Pancreas (tissue), 10 donors: ENCODE data around the gene ELP4. TPM values are rescaled to one million over a fixed set of nuclear protein-coding genes. Genes with fewer than 3 reads are reported as not detected.

Experiments
- ATAC-seq, 4 donors: fragments of 200-7000 bp; cut with Tn5 transposase; one replicate each; pipeline versions ENCODE4 v1.8.0 to v1.9.1; 2020; ENCODE audit warnings: mild to moderate bottlenecking in 4 of 4, moderate library complexity in 4 of 4
- DNase-seq, 6 donors: peaks; one replicate each; pipeline ENCODE4 v3.0.0-alpha.2; 2020
- FAIRE-seq: peaks from 2 replicates; lab custom pipeline; 2012; peaks lifted over from hg19 to GRCh38; lab: Jason Lieb, UNC
- H3K27ac ChIP-seq, 4 donors: fragments of 200-600 bp; sonication (generic); 1 replicate in 3 of 4; 2 replicates in 1 of 4; pipeline versions ENCODE4 v1.5.0 to v1.8.0; 2020
- H3K27me3 ChIP-seq, 4 donors: fragments of 200-600 bp; one replicate each; pipeline ENCODE4 v1.8.0; 2021
- H3K36me3 ChIP-seq, 3 donors: fragments of 200-600 bp; sonication (generic) in 1 of 3; one replicate each; pipeline versions ENCODE4 v1.5.0 to v1.8.0; 2020 to 2021
- H3K4me1 ChIP-seq, 3 donors: fragments of 200-600 bp; one replicate each; pipeline ENCODE4 v1.8.0; 2021
- H3K4me3 ChIP-seq, 4 donors: fragments of 200-600 bp; sonication (generic) in 2 of 4; one replicate each; pipeline versions ENCODE4 v1.5.0 to v1.8.0; 2020 to 2021
- H3K9me3 ChIP-seq, 4 donors: fragments of 200-600 bp; one replicate each; pipeline ENCODE4 v1.8.0; 2021
- CTCF ChIP-seq, 4 donors: fragments of 200-600 bp; sonication (generic) in 3 of 4; IDR thresholded peaks; one replicate each; pipeline versions ENCODE4 v1.5.0 to v1.8.0; 2021; ENCODE audit warnings: antibody characterized with exemption in 4 of 4
- WGBS, 2 donors: extraction: QIAGEN DNeasy Blood & Tissue Kit; methylation state at CpG; one replicate each; pipeline ENCODE4 v1.1.7; 2013; 5-methylcytosine and 5-hydroxymethylcytosine counted together
- intact Hi-C, 3 donors: fragments of 100-400 bp; cut with DNase I; formaldehyde crosslinking; loops; one replicate each; pipeline versions ENCODE4 v1.11.1 to v1.14.2; 2022
- polyA plus RNA-seq, 2 donors: library from polyadenylated mRNA; stranded (reverse); fragments of 200-250 nt; gene quantifications; one replicate each; pipeline ENCODE4 v1.2.3, GENCODE V29; 2013
- total RNA-seq, 6 donors: library from RNA; stranded (reverse); fragmentation: NEBNext Ultra II Directional in 4 of 6; extraction: Animal tissue kit (Norgen Biotek cat#: 25700) in 4 of 6; gene quantifications; one replicate each; pipeline versions ENCODE4 v1.2.1 to v1.2.4, GENCODE V29; 2021 to 2023
- donor health status: healthy with polysubstance abuse.
- donor health status: DM: no; HTN: no; CAD: no; lungs with moderate emphysema.
- donor health status: DM: no; HTN: no; CAD: no.
- donor health status: control.
- donor health status: control.
- donor health status: Bipolar disorder and iron deficiency.
- donor health status: DM: yes; HTN: yes; CAD: no.
- donor health status: DM: no; HTN: no; CAD: no.
- donor health status: DM: no; HTN: no; CAD: no.
- donor health status: DM: yes; HTN: yes; CAD: no.

The ELP4 gene
- total and polyA plus RNA-seq, 8 donors, result 8.7 to 13.2 (median 9.9) TPM

GRCh38 chr11:31802609-31802989 is 293.0 kb downstream of the ELP4 start:
- intact Hi-C loops, result loop anchor here in 1 of 3 donors (10.0 kb wide), 1 partner anchor 58 kb away; no protein-coding TSS in a partner anchor
- H3K4me1 ChIP-seq, result peaks cover 0 to 15% (median 0%) of the 10 kb centered on the region in 3 donors
- no peaks in the 10 kb centered on the region for H3K36me3 ChIP-seq

GRCh38 chr11:31802990-31803812 is 293.6 kb downstream of the ELP4 start:
- WGBS, 2 donors, result 10% methylated on average over 24 of the region's 24 CpGs
- intact Hi-C loops, result loop anchor here in 1 of 3 donors (10.0 kb wide), 1 partner anchor 58 kb away; no protein-coding TSS in a partner anchor

More at GRCh38 chr11:31802609-31802989, 293.0 kb downstream of the ELP4 start:
- H3K27me3 ChIP-seq, result peaks cover 10 to 87% (median 31%) of the 10 kb centered on the region in 4 donors
- H3K4me3 ChIP-seq, result no peak overlapping the region
- peak in 1 of 6 donors; percentile 57 for DNase-seq
- H3K27ac ChIP-seq, result no peak overlapping the region
- WGBS, 2 donors, result 10 to 11% methylated on average over 20 of the region's 20 CpGs
- no peak for FAIRE-seq
- ATAC-seq, result no peak
- TF ChIP-seq CTCF (IDR thresholded peaks at IDR 0.05), result no peak
- H3K9me3 ChIP-seq, result no peaks in the 10 kb centered on the region

GRCh38 chr11:31803813-31804311 is 294.3 kb downstream of the ELP4 start:
- intact Hi-C loops, result loop anchor here in 1 of 3 donors (10.0 kb wide), 1 partner anchor 59 kb away; no protein-coding TSS in a partner anchor
- FAIRE-seq (no peak), ATAC-seq (peak in 2 of 4 donors; percentile 22 to 37), DNase-seq (no peak)
- Histone ChIP-seq H3K36me3 (no peaks in the 10 kb centered on the region), H3K27me3 (peaks cover 15 to 91% (median 39%) of the 10 kb centered on the region in 4 donors), H3K9me3 (no peaks in the 10 kb centered on the region), H3K4me1 (peaks cover 0 to 12% (median 0%) of the 10 kb centered on the region in 3 donors), H3K4me3 (no peak overlapping the region), H3K27ac (peak overlapping the region in 1 of 4 donors; percentile 2)
- no peak for TF ChIP-seq CTCF (IDR thresholded peaks at IDR 0.05)
- WGBS, 2 donors, result 11 to 13% methylated on average over 13 of the region's 13 CpGs

More at GRCh38 chr11:31802990-31803812, 293.6 kb downstream of the ELP4 start:
- no peak for TF ChIP-seq CTCF (IDR thresholded peaks at IDR 0.05)
- H3K27ac ChIP-seq, result peak overlapping the region in 1 of 4 donors; percentile 2
- peaks cover 15 to 91% (median 36%) of the 10 kb centered on the region in 4 donors for H3K27me3 ChIP-seq
- no peaks in the 10 kb centered on the region for H3K36me3 ChIP-seq
- FAIRE-seq, result no peak
- DNase-seq, result peak in 1 of 6 donors; percentile 57
- peaks cover 0 to 15% (median 0%) of the 10 kb centered on the region in 3 donors for H3K4me1 ChIP-seq
- no peaks in the 10 kb centered on the region for H3K9me3 ChIP-seq
- peak in 1 of 4 donors; percentile 22 for ATAC-seq
- no peak overlapping the region for H3K4me3 ChIP-seq

GRCh38 chr11:31804312-31805036 is 294.9 kb downstream of the ELP4 start:
- no peak for TF ChIP-seq CTCF (IDR thresholded peaks at IDR 0.05)
- ATAC-seq, result peak in 3 of 4 donors; percentile 2 to 13 (median 8)
- peak in 1 of 6 donors; percentile 59 for DNase-seq
- Histone ChIP-seq H3K4me3 (peak overlapping the region in 1 of 4 donors; percentile 28), H3K27me3 (peaks cover 15 to 91% (median 44%) of the 10 kb centered on the region in 4 donors), H3K27ac (no peak overlapping the region), H3K4me1 (peaks cover 0 to 10% (median 0%) of the 10 kb centered on the region in 3 donors), H3K9me3 (no peaks in the 10 kb centered on the region), H3K36me3 (no peaks in the 10 kb centered on the region)
- intact Hi-C loops, result loop anchor here in 1 of 3 donors (10.0 kb wide), 1 partner anchor 60 kb away; no protein-coding TSS in a partner anchor
- 9 to 11% methylated on average over 41 of the region's 41 CpGs for WGBS, 2 donors
- no peak for FAIRE-seq
